Measurements from ENCODE around the gene CRYBG1. TPM values are rescaled to one million over a fixed set of nuclear protein-coding genes. Genes with fewer than 3 reads are reported as not detected.

Gene CRYBG1
- total and polyA plus RNA-seq, 3 experiments from 2014 or later: 19.4 to 32.3 (median 32.3) TPM

- H3K36me3 Mint-ChIP-seq: no peaks in the 10 kb centered on the region
- peaks cover 0 to 14% of the 10 kb centered on the region in 2 donors for H3K27me3 Mint-ChIP-seq
- no peak for DNase-seq
- Histone ChIP-seq H3K27me3 (ENCODE audit: insufficient read depth, low read length, poor library complexity, severe bottlenecking) (no peaks in the 10 kb centered on the region), H3K4me1 (ENCODE audit: insufficient read depth, low read length) (no peaks in the 10 kb centered on the region), H3K36me3 (ENCODE audit: insufficient read depth, low read length) (no peaks in the 10 kb centered on the region), H3K27ac (ENCODE audit: low read depth, low read length) (no peak overlapping the region), H3K9me3 (ENCODE audit: low read length) (no peaks in the 10 kb centered on the region), H3K4me3 (ENCODE audit: low read length) (no peak overlapping the region)
- ChIA-PET CTCF (interaction anchor here (1.6 kb wide), 1 partner anchor 9 kb away, joined by 4 read pairs; no protein-coding TSS in a partner anchor), POLR2A (no interaction called here)
- H3K4me3 Mint-ChIP-seq: no peak overlapping the region
- no peaks in the 10 kb centered on the region for H3K9me3 Mint-ChIP-seq
- no peaks in the 10 kb centered on the region for H3K4me1 Mint-ChIP-seq
- H3K27ac Mint-ChIP-seq: no peak overlapping the region
These were observed 110.3 kb downstream of the CRYBG1 start for GRCh38 chr6:106470811-106471210.

GRCh38 chr6:106473812-106474211, 113.3 kb downstream of the CRYBG1 start:
- ChIA-PET CTCF (no interaction called here), POLR2A (no interaction called here)
- Histone ChIP-seq H3K4me1 (ENCODE audit: insufficient read depth, low read length) (no peaks in the 10 kb centered on the region), H3K9me3 (ENCODE audit: low read length) (no peaks in the 10 kb centered on the region), H3K27ac (ENCODE audit: low read depth, low read length) (no peak overlapping the region), H3K4me3 (ENCODE audit: low read length) (no peak overlapping the region), H3K36me3 (ENCODE audit: insufficient read depth, low read length) (no peaks in the 10 kb centered on the region), H3K27me3 (ENCODE audit: insufficient read depth, low read length, poor library complexity, severe bottlenecking) (no peaks in the 10 kb centered on the region)
- H3K27ac Mint-ChIP-seq: no peak overlapping the region
- H3K27me3 Mint-ChIP-seq: no peaks in the 10 kb centered on the region
- no peaks in the 10 kb centered on the region for H3K9me3 Mint-ChIP-seq
- DNase-seq: no peak
- H3K36me3 Mint-ChIP-seq: no peaks in the 10 kb centered on the region
- no peak overlapping the region for H3K4me3 Mint-ChIP-seq
- peaks cover 3 to 8% (median 4%) of the 10 kb centered on the region in 3 donors for H3K4me1 Mint-ChIP-seq

GRCh38 chr6:106474466-106474865, 113.9 kb downstream of the CRYBG1 start:
- Mint-ChIP-seq H3K36me3 (no peaks in the 10 kb centered on the region), H3K27me3 (no peaks in the 10 kb centered on the region), H3K4me3 (no peak overlapping the region), H3K9me3 (no peaks in the 10 kb centered on the region), H3K27ac (no peak overlapping the region), H3K4me1 (peaks cover 3 to 8% (median 4%) of the 10 kb centered on the region in 3 donors)
- Histone ChIP-seq H3K9me3 (ENCODE audit: low read length) (no peaks in the 10 kb centered on the region), H3K27ac (ENCODE audit: low read depth, low read length) (no peak overlapping the region), H3K4me1 (ENCODE audit: insufficient read depth, low read length) (no peaks in the 10 kb centered on the region), H3K27me3 (ENCODE audit: insufficient read depth, low read length, poor library complexity, severe bottlenecking) (no peaks in the 10 kb centered on the region), H3K36me3 (ENCODE audit: insufficient read depth, low read length) (no peaks in the 10 kb centered on the region), H3K4me3 (ENCODE audit: low read length) (no peak overlapping the region)
- POLR2A ChIA-PET: no interaction called here
- CTCF ChIA-PET: no interaction called here
- no peak for DNase-seq

GRCh38 chr6:106475284-106475683, 114.8 kb downstream of the CRYBG1 start:
- Mint-ChIP-seq H3K27ac (no peak overlapping the region), H3K27me3 (no peaks in the 10 kb centered on the region), H3K4me1 (peaks cover 3 to 8% (median 4%) of the 10 kb centered on the region in 3 donors), H3K36me3 (no peaks in the 10 kb centered on the region), H3K4me3 (no peak overlapping the region), H3K9me3 (no peaks in the 10 kb centered on the region)
- Histone ChIP-seq H3K27ac (ENCODE audit: low read depth, low read length) (no peak overlapping the region), H3K4me1 (ENCODE audit: insufficient read depth, low read length) (no peaks in the 10 kb centered on the region), H3K9me3 (ENCODE audit: low read length) (no peaks in the 10 kb centered on the region), H3K27me3 (ENCODE audit: insufficient read depth, low read length, poor library complexity, severe bottlenecking) (no peaks in the 10 kb centered on the region), H3K4me3 (ENCODE audit: low read length) (no peak overlapping the region), H3K36me3 (ENCODE audit: insufficient read depth, low read length) (no peaks in the 10 kb centered on the region)
- CTCF ChIA-PET: no interaction called here
- POLR2A ChIA-PET: no interaction called here
- no peak for DNase-seq

- H3K9me3 ChIP-seq (ENCODE audit: low read length): no peaks in the 10 kb centered on the region
- H3K36me3 ChIP-seq (ENCODE audit: insufficient read depth, low read length): no peaks in the 10 kb centered on the region
- Mint-ChIP-seq H3K9me3 (no peaks in the 10 kb centered on the region), H3K27ac (no peak overlapping the region), H3K4me1 (peaks cover 3 to 8% (median 4%) of the 10 kb centered on the region in 3 donors), H3K36me3 (no peaks in the 10 kb centered on the region), H3K4me3 (no peak overlapping the region), H3K27me3 (no peaks in the 10 kb centered on the region)
- no peak overlapping the region for H3K27ac ChIP-seq (ENCODE audit: low read depth, low read length)
- ChIA-PET CTCF (interaction anchor here (1.1 to 1.6 kb wide), 3 partner anchors 9 to 88 kb away, joined by 3 to 4 read pairs (median 3); no protein-coding TSS in a partner anchor), POLR2A (no interaction called here)
- DNase-seq: no peak
- no peak overlapping the region for H3K4me3 ChIP-seq (ENCODE audit: low read length)
- H3K4me1 ChIP-seq (ENCODE audit: insufficient read depth, low read length): no peaks in the 10 kb centered on the region
- H3K27me3 ChIP-seq (ENCODE audit: insufficient read depth, low read length, poor library complexity, severe bottlenecking): no peaks in the 10 kb centered on the region
These were observed 116.0 kb downstream of the CRYBG1 start for GRCh38 chr6:106476331-106477105.

- H3K9me3 Mint-ChIP-seq: no peaks in the 10 kb centered on the region
- Histone ChIP-seq H3K36me3 (ENCODE audit: insufficient read depth, low read length) (no peaks in the 10 kb centered on the region), H3K4me3 (ENCODE audit: low read length) (no peak overlapping the region), H3K27me3 (ENCODE audit: insufficient read depth, low read length, poor library complexity, severe bottlenecking) (no peaks in the 10 kb centered on the region), H3K4me1 (ENCODE audit: insufficient read depth, low read length) (no peaks in the 10 kb centered on the region), H3K9me3 (ENCODE audit: low read length) (no peaks in the 10 kb centered on the region), H3K27ac (ENCODE audit: low read depth, low read length) (no peak overlapping the region)
- CTCF ChIA-PET: interaction anchor here (1.1 to 1.6 kb wide), 2 partner anchors 35 to 87 kb away, joined by 3 to 4 read pairs; no protein-coding TSS in a partner anchor
- no peak overlapping the region for H3K4me3 Mint-ChIP-seq
- POLR2A ChIA-PET: no interaction called here
- H3K27me3 Mint-ChIP-seq: no peaks in the 10 kb centered on the region
- H3K4me1 Mint-ChIP-seq: peaks cover 3 to 8% (median 4%) of the 10 kb centered on the region in 3 donors
- no peak overlapping the region for H3K27ac Mint-ChIP-seq
- H3K36me3 Mint-ChIP-seq: no peaks in the 10 kb centered on the region
- DNase-seq: no peak
These were observed 116.6 kb downstream of the CRYBG1 start for GRCh38 chr6:106477146-106477545.

- Histone ChIP-seq H3K27ac (ENCODE audit: low read depth, low read length) (no peak overlapping the region), H3K9me3 (ENCODE audit: low read length) (no peaks in the 10 kb centered on the region), H3K4me3 (ENCODE audit: low read length) (no peak overlapping the region), H3K36me3 (ENCODE audit: insufficient read depth, low read length) (no peaks in the 10 kb centered on the region), H3K27me3 (ENCODE audit: insufficient read depth, low read length, poor library complexity, severe bottlenecking) (no peaks in the 10 kb centered on the region), H3K4me1 (ENCODE audit: insufficient read depth, low read length) (no peaks in the 10 kb centered on the region)
- no peaks in the 10 kb centered on the region for H3K36me3 Mint-ChIP-seq
- H3K9me3 Mint-ChIP-seq: no peaks in the 10 kb centered on the region
- DNase-seq: peak in 2 of 5 donors; percentile 2 to 8
- ChIA-PET POLR2A (no interaction called here), CTCF (interaction anchor here (1.1 to 1.6 kb wide), 2 partner anchors 34 to 86 kb away, joined by 3 to 4 read pairs; no protein-coding TSS in a partner anchor)
- no peaks in the 10 kb centered on the region for H3K27me3 Mint-ChIP-seq
- peaks cover 3 to 8% (median 4%) of the 10 kb centered on the region in 3 donors for H3K4me1 Mint-ChIP-seq
- H3K4me3 Mint-ChIP-seq: no peak overlapping the region
- no peak overlapping the region for H3K27ac Mint-ChIP-seq
These were observed 117.3 kb downstream of the CRYBG1 start for GRCh38 chr6:106477790-106478189.

GRCh38 chr6:106486236-106486635, 125.7 kb downstream of the CRYBG1 start:
- H3K9me3 ChIP-seq (ENCODE audit: low read length): no peaks in the 10 kb centered on the region
- Mint-ChIP-seq H3K9me3 (no peaks in the 10 kb centered on the region), H3K27me3 (no peaks in the 10 kb centered on the region), H3K36me3 (peaks cover 0 to 5% (median 4%) of the 10 kb centered on the region in 3 donors), H3K27ac (no peak overlapping the region), H3K4me1 (no peaks in the 10 kb centered on the region), H3K4me3 (no peak overlapping the region)
- no peak for DNase-seq
- CTCF ChIA-PET: no interaction called here
- no peaks in the 10 kb centered on the region for H3K4me1 ChIP-seq (ENCODE audit: insufficient read depth, low read length)
- H3K27me3 ChIP-seq (ENCODE audit: insufficient read depth, low read length, poor library complexity, severe bottlenecking): no peaks in the 10 kb centered on the region
- H3K4me3 ChIP-seq (ENCODE audit: low read length): no peak overlapping the region
- no peaks in the 10 kb centered on the region for H3K36me3 ChIP-seq (ENCODE audit: insufficient read depth, low read length)
- H3K27ac ChIP-seq (ENCODE audit: low read depth, low read length): no peak overlapping the region
- POLR2A ChIA-PET: no interaction called here
